ENCODE measurements around the gene DPP6. TPM values are rescaled to one million over a fixed set of nuclear protein-coding genes. Genes with fewer than 3 reads are reported as not detected.

DPP6 gene
- total RNA-seq, 1 experiment from 2014 or later = not detected

GRCh38 chr7:154770361-154770760 is 718.2 kb downstream of the DPP6 start:
- no peak for TF ChIP-seq CTCF (IDR thresholded peaks at IDR 0.05)
- TF ChIP-seq TCF7L2 (IDR thresholded peaks at IDR 0.05; ENCODE audit: low read depth, low read length) = no peak
- TF ChIP-seq POLR2AphosphoS5 (IDR thresholded peaks at IDR 0.05; ENCODE audit: low read depth, low read length) = no peak
- TF ChIP-seq, protein P1, sequence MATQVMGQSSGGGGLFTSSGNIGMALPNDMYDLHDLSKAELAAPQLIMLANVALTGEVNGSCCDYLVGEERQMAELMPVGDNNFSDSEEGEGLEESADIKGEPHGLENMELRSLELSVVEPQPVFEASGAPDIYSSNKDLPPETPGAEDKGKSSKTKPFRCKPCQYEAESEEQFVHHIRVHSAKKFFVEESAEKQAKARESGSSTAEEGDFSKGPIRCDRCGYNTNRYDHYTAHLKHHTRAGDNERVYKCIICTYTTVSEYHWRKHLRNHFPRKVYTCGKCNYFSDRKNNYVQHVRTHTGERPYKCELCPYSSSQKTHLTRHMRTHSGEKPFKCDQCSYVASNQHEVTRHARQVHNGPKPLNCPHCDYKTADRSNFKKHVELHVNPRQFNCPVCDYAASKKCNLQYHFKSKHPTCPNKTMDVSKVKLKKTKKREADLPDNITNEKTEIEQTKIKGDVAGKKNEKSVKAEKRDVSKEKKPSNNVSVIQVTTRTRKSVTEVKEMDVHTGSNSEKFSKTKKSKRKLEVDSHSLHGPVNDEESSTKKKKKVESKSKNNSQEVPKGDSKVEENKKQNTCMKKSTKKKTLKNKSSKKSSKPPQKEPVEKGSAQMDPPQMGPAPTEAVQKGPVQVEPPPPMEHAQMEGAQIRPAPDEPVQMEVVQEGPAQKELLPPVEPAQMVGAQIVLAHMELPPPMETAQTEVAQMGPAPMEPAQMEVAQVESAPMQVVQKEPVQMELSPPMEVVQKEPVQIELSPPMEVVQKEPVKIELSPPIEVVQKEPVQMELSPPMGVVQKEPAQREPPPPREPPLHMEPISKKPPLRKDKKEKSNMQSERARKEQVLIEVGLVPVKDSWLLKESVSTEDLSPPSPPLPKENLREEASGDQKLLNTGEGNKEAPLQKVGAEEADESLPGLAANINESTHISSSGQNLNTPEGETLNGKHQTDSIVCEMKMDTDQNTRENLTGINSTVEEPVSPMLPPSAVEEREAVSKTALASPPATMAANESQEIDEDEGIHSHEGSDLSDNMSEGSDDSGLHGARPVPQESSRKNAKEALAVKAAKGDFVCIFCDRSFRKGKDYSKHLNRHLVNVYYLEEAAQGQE (IDR thresholded peaks at IDR 0.05; ENCODE audit: insufficient read depth in 1 of 2, low read depth in 2 of 2, low read length in 1 of 2) = no peak
- no peak for TF ChIP-seq SIN3A (IDR thresholded peaks at IDR 0.05; ENCODE audit: borderline replicate concordance, insufficient read depth, low read depth, low read length)
- no peak for ATAC-seq
- H3K36me3 ChIP-seq (ENCODE audit: control insufficient read depth, insufficient read depth, low read length) = no peaks in the 10 kb centered on the region
- H3K27ac ChIP-seq (ENCODE audit: low read length) = no peak overlapping the region
- no peaks in the 10 kb centered on the region; the same call in 1 of the 2 replicates for H3K4me1 ChIP-seq (ENCODE audit: control insufficient read depth, insufficient read depth, low read length)
- ChIA-PET CTCF (no interaction called here), POLR2A (no interaction called here)
- no peaks in the 10 kb centered on the region for H3K27me3 ChIP-seq (ENCODE audit: control insufficient read depth, insufficient read depth, low read length)
- intact Hi-C loops (cut with micrococcal nuclease; ENCODE audit: unreplicated experiment) (no loop called here), in situ Hi-C loops (cut with HindIII; ENCODE audit: low pct_unique_long_range_greater_than_20kb, low sequenced_read_pairs) (no loop called here)
- H3K4me3 ChIP-seq (ENCODE audit: low read depth in 2 of 2, low read length in 2 of 2) = no peak overlapping the region
- no TSS peak for BruUV-seq (replicated peaks)
- no peaks in the 10 kb centered on the region for H3K9me3 ChIP-seq (ENCODE audit: control insufficient read depth, insufficient read depth, low read depth, low read length)
- no peak for DNase-seq (ENCODE audit: low read depth, low spot score)

- no peaks in the 10 kb centered on the region for H3K27me3 ChIP-seq (ENCODE audit: control insufficient read depth, insufficient read depth, low read length)
- no peaks in the 10 kb centered on the region for H3K36me3 ChIP-seq (ENCODE audit: control insufficient read depth, insufficient read depth, low read length)
- no TSS peak for BruUV-seq (replicated peaks)
- DNase-seq (ENCODE audit: low read depth, low spot score) (no peak), ATAC-seq (no peak)
- TF ChIP-seq CTCF (IDR thresholded peaks at IDR 0.05) = no peak
- no peak for TF ChIP-seq TCF7L2 (IDR thresholded peaks at IDR 0.05; ENCODE audit: low read depth, low read length)
- no peak for TF ChIP-seq POLR2AphosphoS5 (IDR thresholded peaks at IDR 0.05; ENCODE audit: low read depth, low read length)
- TF ChIP-seq SIN3A (IDR thresholded peaks at IDR 0.05; ENCODE audit: borderline replicate concordance, insufficient read depth, low read depth, low read length) = no peak
- TF ChIP-seq, protein P1 (IDR thresholded peaks at IDR 0.05; ENCODE audit: insufficient read depth in 1 of 2, low read depth in 2 of 2, low read length in 1 of 2) = no peak
- intact Hi-C loops (cut with micrococcal nuclease; ENCODE audit: unreplicated experiment) (no loop called here), in situ Hi-C loops (cut with HindIII; ENCODE audit: low pct_unique_long_range_greater_than_20kb, low sequenced_read_pairs) (no loop called here)
- H3K9me3 ChIP-seq (ENCODE audit: control insufficient read depth, insufficient read depth, low read depth, low read length) = no peaks in the 10 kb centered on the region
- H3K4me1 ChIP-seq (ENCODE audit: control insufficient read depth, insufficient read depth, low read length) = no peaks in the 10 kb centered on the region; the same call in 1 of the 2 replicates
- CTCF ChIA-PET = no interaction called here
- H3K4me3 ChIP-seq (ENCODE audit: low read depth in 2 of 2, low read length in 2 of 2) = no peak overlapping the region
- H3K27ac ChIP-seq (ENCODE audit: low read length) = no peak overlapping the region
- POLR2A ChIA-PET = no interaction called here
Observed at GRCh38 chr7:154770962-154771361, 718.8 kb downstream of the DPP6 start.

All from Panc1 (cell line).